ENCODE data around the gene SLC8A1. TPM values are rescaled to one million over a fixed set of nuclear protein-coding genes. Genes with fewer than 3 reads are reported as not detected.

SLC8A1 gene
- total RNA-seq, 1 donor from 2014 or later = 5.6 TPM

- Histone ChIP-seq H3K9me3 (no peaks in the 10 kb centered on the region), H3K4me3 (peak overlapping the region; percentile 17 to 43), H3K4me1 (peaks cover 0 to 5% of the 10 kb centered on the region in 2 donors), H3K27me3 (no peaks in the 10 kb centered on the region), H3K27ac (peak overlapping the region; percentile 58 to 66), H3K36me3 (no peaks in the 10 kb centered on the region)
- TF ChIP-seq CTCF (IDR thresholded peaks at IDR 0.05) = no peak
- intact Hi-C loops (cut with DNase I) = no loop called here
- no peak for DNase-seq (ENCODE audit: low spot score in 2 of 2)
Measured at GRCh38 chr2:40420478-40420877, 31.4 kb downstream of the SLC8A1 start.

DNA sequence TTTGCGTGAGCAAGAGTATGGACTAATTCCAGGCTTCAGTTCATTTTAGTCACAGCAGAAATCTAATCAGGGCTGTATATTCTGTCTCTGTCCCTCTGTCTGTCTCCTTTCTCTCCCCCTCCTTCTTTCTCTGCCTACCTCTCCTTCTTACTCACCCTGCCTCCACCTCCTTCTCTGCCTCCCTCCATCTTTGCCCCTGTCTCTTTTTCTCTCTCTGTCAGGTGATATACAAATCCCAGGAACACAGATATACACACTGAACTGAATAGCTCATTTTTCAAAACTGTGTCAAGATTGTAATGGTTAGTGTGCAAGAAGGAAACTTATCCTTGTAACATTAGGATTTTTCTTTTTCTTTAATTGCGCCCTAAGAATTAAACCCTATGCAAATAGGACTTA lies 32.5 kb downstream of the SLC8A1 start:
- H3K36me3 ChIP-seq = no peaks in the 10 kb centered on the region
- no peak overlapping the region for H3K4me3 ChIP-seq
- intact Hi-C loops (cut with DNase I) = no loop called here
- no peak for TF ChIP-seq CTCF (IDR thresholded peaks at IDR 0.05)
- peak overlapping the region; percentile 36 to 60 for H3K27ac ChIP-seq
- H3K27me3 ChIP-seq = no peaks in the 10 kb centered on the region
- H3K9me3 ChIP-seq = no peaks in the 10 kb centered on the region
- DNase-seq (ENCODE audit: low spot score in 2 of 2) = no peak
- peaks cover 0 to 5% of the 10 kb centered on the region in 2 donors for H3K4me1 ChIP-seq

GRCh38 chr2:40418614-40419363 lies 33.1 kb downstream of the SLC8A1 start:
- Histone ChIP-seq H3K9me3 (no peaks in the 10 kb centered on the region), H3K27me3 (no peaks in the 10 kb centered on the region), H3K36me3 (no peaks in the 10 kb centered on the region), H3K4me1 (peaks cover 0 to 5% of the 10 kb centered on the region in 2 donors), H3K27ac (peak overlapping the region; percentile 36 to 60), H3K4me3 (no peak overlapping the region)
- intact Hi-C loops (cut with DNase I) = no loop called here
- TF ChIP-seq CTCF (IDR thresholded peaks at IDR 0.05) = no peak
- DNase-seq (ENCODE audit: low spot score in 2 of 2) = no peak

GRCh38 chr2:40416486-40416885 lies 35.4 kb downstream of the SLC8A1 start:
- TF ChIP-seq CTCF (IDR thresholded peaks at IDR 0.05) = no peak
- no peak for DNase-seq (ENCODE audit: low spot score in 2 of 2)
- H3K36me3 ChIP-seq = no peaks in the 10 kb centered on the region
- H3K9me3 ChIP-seq = no peaks in the 10 kb centered on the region
- intact Hi-C loops (cut with DNase I) = no loop called here
- no peaks in the 10 kb centered on the region for H3K27me3 ChIP-seq
- H3K27ac ChIP-seq = no peak overlapping the region
- peaks cover 0 to 1% of the 10 kb centered on the region in 2 donors for H3K4me1 ChIP-seq
- no peak overlapping the region for H3K4me3 ChIP-seq

DNA sequence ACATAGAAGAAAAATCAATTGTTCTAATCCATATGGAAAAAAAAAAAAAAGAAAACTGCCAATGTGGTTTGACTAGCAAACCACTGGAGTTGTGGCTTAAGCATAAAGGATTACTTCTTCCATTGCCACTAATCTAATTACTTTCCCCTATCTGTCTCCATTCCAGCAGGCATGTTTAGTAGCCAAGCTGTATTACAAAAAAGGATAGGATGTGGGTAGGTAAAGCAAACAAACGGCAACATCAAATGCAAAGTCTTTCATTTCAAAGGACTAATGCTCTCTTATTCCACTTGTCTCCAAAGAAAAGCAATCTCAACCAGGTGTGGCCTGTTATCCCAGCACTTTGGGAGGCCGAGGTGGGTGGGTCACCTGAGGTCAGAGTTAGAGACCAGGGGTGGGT lies 36.5 kb downstream of the SLC8A1 start:
- Histone ChIP-seq H3K36me3 (no peaks in the 10 kb centered on the region), H3K4me3 (no peak overlapping the region), H3K9me3 (no peaks in the 10 kb centered on the region), H3K27ac (no peak overlapping the region), H3K4me1 (no peaks in the 10 kb centered on the region), H3K27me3 (no peaks in the 10 kb centered on the region)
- intact Hi-C loops (cut with DNase I) = no loop called here
- no peak for TF ChIP-seq CTCF (IDR thresholded peaks at IDR 0.05)
- no peak for DNase-seq (ENCODE audit: low spot score in 2 of 2)
